Fibroblast of lung (primary cell): Measurements from ENCODE around the gene HIRA. TPM values are rescaled to one million over a fixed set of nuclear protein-coding genes. Genes with fewer than 3 reads are reported as not detected.

Experiments
- DNase-seq, 2 donors: peaks; one replicate each; pipeline versions ENCODE4 v3.0.0 to v3.0.0-alpha.2; 2010; ENCODE audit warnings: low read depth in 2 of 2
- H2AFZ ChIP-seq: 2 replicates; pipeline ENCODE4 v1.5.1; 2012; ENCODE audit warnings: low read length, control low read depth, inconsistent platforms
- H3K27ac ChIP-seq: 2 replicates; pipeline ENCODE4 v1.5.1; 2011; ENCODE audit warnings: low read length, control low read depth; ENCODE audit not compliant: insufficient read depth
- H3K27me3 ChIP-seq: 2 replicates; pipeline ENCODE4 v1.5.1; 2011; ENCODE audit warnings: mild to moderate bottlenecking, low read length; ENCODE audit not compliant: control insufficient read depth, insufficient read depth
- H3K36me3 ChIP-seq: 2 replicates; pipeline ENCODE4 v1.5.1; 2011; ENCODE audit warnings: low read length; ENCODE audit not compliant: control insufficient read depth, insufficient read depth
- H3K4me1 ChIP-seq: 2 replicates; pipeline ENCODE4 v1.5.1; 2011; ENCODE audit warnings: low read length; ENCODE audit not compliant: control insufficient read depth, insufficient read depth; ENCODE audit errors: extremely low read depth
- H3K4me2 ChIP-seq: 2 replicates; pipeline ENCODE4 v1.5.1; 2011; ENCODE audit warnings: low read length, control low read depth; ENCODE audit not compliant: insufficient read depth; ENCODE audit errors: extremely low read depth
- H3K4me3 ChIP-seq, 4 experiments: fragments of 200-600 bp in 1 of 4; sonication (generic) in 1 of 4; replicated peaks in 1 of 4; 2 replicates each; pipeline ENCODE4 v1.5.1; 2011 to 2016; ENCODE audit warnings: low read length in 4 of 4, low read depth in 3 of 4, mild to moderate bottlenecking in 3 of 4, control low read depth in 2 of 4, inconsistent platforms in 1 of 4, mixed read lengths in 1 of 4; ENCODE audit not compliant: insufficient read depth in 1 of 4; ENCODE audit errors: control extremely low read depth in 1 of 4
- H3K79me2 ChIP-seq: 2 replicates; pipeline ENCODE4 v1.5.1; 2012; ENCODE audit warnings: mild to moderate bottlenecking, low read length, inconsistent platforms; ENCODE audit not compliant: control insufficient read depth, insufficient read depth
- H3K9ac ChIP-seq: 2 replicates; pipeline ENCODE4 v1.5.1; 2011; ENCODE audit warnings: mild to moderate bottlenecking, low read length, control low read depth; ENCODE audit not compliant: insufficient read depth
- H3K9me3 ChIP-seq: 2 replicates; pipeline ENCODE4 v1.5.1; 2012; ENCODE audit warnings: low read depth, low read length; ENCODE audit not compliant: control insufficient read depth, insufficient read depth
- H4K20me1 ChIP-seq: 2 replicates; pipeline ENCODE4 v1.5.1; 2011; ENCODE audit warnings: low read length; ENCODE audit not compliant: control insufficient read depth, insufficient read depth; ENCODE audit errors: extremely low read depth
- CTCF ChIP-seq, 2 donors: IDR thresholded peaks in 1 of 2; conservative IDR thresholded peaks in 1 of 2; 1 replicate in 1 of 2; 2 replicates in 1 of 2; pipeline ENCODE4 v1.5.1; 2011 to 2012; ENCODE audit warnings: low read length in 2 of 2, control low read depth in 1 of 2, inconsistent platforms in 1 of 2, low read depth in 1 of 2, mild to moderate bottlenecking in 1 of 2
- EZH2 ChIP-seq: IDR thresholded peaks from 2 replicates; pipeline ENCODE4 v1.5.1; 2012; ENCODE audit warnings: low read length, control low read depth, mild to moderate bottlenecking; ENCODE audit errors: missing control alignments
- polyA plus RNA-seq, 2 donors: library from polyadenylated mRNA; depleted of rRNA in 1 of 2; stranded (reverse) in 1 of 2; unstranded in 1 of 2; fragments of >200 nt; gene quantifications; 2 replicates each; pipeline ENCODE4 v1.2.1, GENCODE V29; 2011 to 2012; ENCODE audit warnings: missing spikeins in 1 of 2
- total RNA-seq: library from RNA; depleted of rRNA; stranded (reverse); fragments of >200 nt; gene quantifications from 2 replicates; pipeline ENCODE4 v1.2.1, GENCODE V29; 2014

Gene HIRA
- total and polyA plus RNA-seq, 2 donors (not counting 1 experiment from before 2014, with no cell fraction given): 19.2 to 20.5 TPM

- H4K20me1 ChIP-seq: no peaks in the 10 kb centered on the region
- no peak overlapping the region for H3K27ac ChIP-seq
- H3K9ac ChIP-seq: no peak overlapping the region
- peaks cover 18% of the 10 kb centered on the region for H3K36me3 ChIP-seq
- no peak overlapping the region for H3K4me2 ChIP-seq
- no peak for DNase-seq
- no peaks in the 10 kb centered on the region for H3K4me1 ChIP-seq
- no peak overlapping the region for H2AFZ ChIP-seq
- no peaks in the 10 kb centered on the region for H3K79me2 ChIP-seq
- H3K27me3 ChIP-seq: no peaks in the 10 kb centered on the region
- no peak for TF ChIP-seq CTCF (conservative IDR thresholded peaks at IDR 0.05 in 1 of 2, IDR thresholded peaks at IDR 0.05 in 1 of 2; ENCODE audit: low read depth in 1 of 2, low read length in 2 of 2)
- TF ChIP-seq EZH2: no peak
- H3K9me3 ChIP-seq: no peaks in the 10 kb centered on the region
- H3K4me3 ChIP-seq: no peak overlapping the region
These were observed 49.3 kb downstream of the HIRA start for GRCh38 chr22:19382240-19382639.

- DNase-seq: no peak
- H4K20me1 ChIP-seq: no peaks in the 10 kb centered on the region
- H3K27me3 ChIP-seq: no peaks in the 10 kb centered on the region
- no peak overlapping the region for H3K9ac ChIP-seq
- H3K4me2 ChIP-seq: no peak overlapping the region
- no peaks in the 10 kb centered on the region for H3K9me3 ChIP-seq
- peaks cover 14% of the 10 kb centered on the region for H3K36me3 ChIP-seq
- no peak overlapping the region for H2AFZ ChIP-seq
- H3K27ac ChIP-seq: no peak overlapping the region
- no peak overlapping the region for H3K4me3 ChIP-seq
- no peaks in the 10 kb centered on the region for H3K79me2 ChIP-seq
- H3K4me1 ChIP-seq: no peaks in the 10 kb centered on the region
- TF ChIP-seq CTCF (conservative IDR thresholded peaks at IDR 0.05 in 1 of 2, IDR thresholded peaks at IDR 0.05 in 1 of 2; ENCODE audit: low read depth in 1 of 2, low read length in 2 of 2) (no peak), EZH2 (no peak)
These were observed 53.2 kb downstream of the HIRA start for GRCh38 chr22:19378344-19378674.

GRCh38 chr22:19377565-19378343 is 53.8 kb downstream of the HIRA start:
- Histone ChIP-seq H3K36me3 (peaks cover 14% of the 10 kb centered on the region), H3K4me2 (no peak overlapping the region), H3K9me3 (no peaks in the 10 kb centered on the region), H3K4me3 (no peak overlapping the region), H3K9ac (no peak overlapping the region), H3K4me1 (no peaks in the 10 kb centered on the region), H3K27ac (no peak overlapping the region), H2AFZ (no peak overlapping the region), H4K20me1 (no peaks in the 10 kb centered on the region), H3K27me3 (no peaks in the 10 kb centered on the region), H3K79me2 (no peaks in the 10 kb centered on the region)
- no peak for TF ChIP-seq EZH2
- no peak for TF ChIP-seq CTCF (conservative IDR thresholded peaks at IDR 0.05 in 1 of 2, IDR thresholded peaks at IDR 0.05 in 1 of 2; ENCODE audit: low read depth in 1 of 2, low read length in 2 of 2)
- DNase-seq: no peak
